HEK293 (cell line): ENCODE measurements around the gene FSTL5.

ENCODE experiments used
- CTCF ChIA-PET: fragments of 350-600 bp; formaldehyde crosslinking; extraction: SDS; loops from one replicate; lab custom pipeline; 2021; ENCODE audit warnings: antibody characterized with exemption; lab: Yijun Ruan, JAX
- POLR2A ChIA-PET: fragments of 300-600 bp; formaldehyde crosslinking; extraction: SDS; loops from one replicate; lab custom pipeline; 2020; ENCODE audit warnings: antibody characterized with exemption, inconsistent platforms; lab: Yijun Ruan, JAX
- H3K27ac ChIP-seq: fragments of 200-500 bp; sonication (Bioruptor generic); 2 replicates; pipeline ENCODE4 v1.5.1; 2014; ENCODE audit warnings: low read depth, low read length, control low read depth, inconsistent platforms; ENCODE audit errors: extremely low read depth
- H3K36me3 ChIP-seq, 2 experiments: fragments of 200-500 bp in 1 of 2; sonication (Bioruptor generic) in 1 of 2; 1 replicate in 1 of 2; 2 replicates in 1 of 2; pipeline ENCODE4 v1.5.1; 2014 to 2017; ENCODE audit warnings: inconsistent platforms in 2 of 2, low read length in 2 of 2; ENCODE audit not compliant: control insufficient read depth in 2 of 2, insufficient read depth in 1 of 2
- H3K4me1 ChIP-seq: fragments of 200-500 bp; sonication (Bioruptor generic); 2 replicates; pipeline ENCODE4 v1.5.1; 2014; ENCODE audit warnings: mild to moderate bottlenecking, low read length, inconsistent platforms; ENCODE audit not compliant: control insufficient read depth, insufficient read depth
- H3K4me3 ChIP-seq: 2 replicates; pipeline ENCODE4 v1.5.1; 2011; ENCODE audit warnings: low read depth, mild to moderate bottlenecking, control low read depth, low read length, moderate library complexity
- H3K9me3 ChIP-seq: fragments of 200-500 bp; sonication (Bioruptor generic); 2 replicates; pipeline ENCODE4 v1.5.1; 2014; ENCODE audit warnings: low read depth, low read length, inconsistent platforms; ENCODE audit not compliant: control insufficient read depth, insufficient read depth
- HOXC10 ChIP-seq: sonication (generic); formaldehyde crosslinking; IDR thresholded peaks from 2 replicates; pipeline ENCODE4 v1.8.1; 2023; ENCODE audit warnings: mild to moderate bottlenecking, missing genetic modification reagents
- KLF1 ChIP-seq: fragments of 450-650 bp; formaldehyde crosslinking; IDR thresholded peaks from 2 replicates; pipeline ENCODE4 v1.5.1; 2016; ENCODE audit warnings: missing biosample characterization, missing genetic modification characterization
- KLF16 ChIP-seq: fragments of 450-650 bp; formaldehyde crosslinking; IDR thresholded peaks from 2 replicates; pipeline ENCODE4 v1.5.1; 2017; ENCODE audit warnings: missing biosample characterization, missing genetic modification characterization
- SP3 ChIP-seq: fragments of 450-650 bp; formaldehyde crosslinking; IDR thresholded peaks from 2 replicates; pipeline ENCODE4 v1.5.1; 2016; ENCODE audit warnings: missing biosample characterization, missing genetic modification characterization
- ZBTB48 ChIP-seq: fragments of 450-650 bp; formaldehyde crosslinking; IDR thresholded peaks from 2 replicates; pipeline ENCODE4 v1.5.1; 2016; ENCODE audit warnings: missing biosample characterization, missing genetic modification characterization
- ZNF132 ChIP-seq: fragments of 450-650 bp; formaldehyde crosslinking; IDR thresholded peaks from 2 replicates; pipeline ENCODE4 v1.5.1; 2017; ENCODE audit warnings: missing biosample characterization, missing genetic modification characterization, borderline replicate concordance
- ZNF146 ChIP-seq: fragments of 450-650 bp; formaldehyde crosslinking; IDR thresholded peaks from 2 replicates; pipeline ENCODE4 v1.5.1; 2016; ENCODE audit warnings: missing biosample characterization, missing genetic modification characterization
- ZNF16 ChIP-seq: fragments of 450-650 bp; formaldehyde crosslinking; IDR thresholded peaks from 2 replicates; pipeline ENCODE4 v1.5.1; 2016; ENCODE audit warnings: low read depth, missing biosample characterization, missing genetic modification characterization
- ZNF184 ChIP-seq: fragments of 450-650 bp; IDR thresholded peaks from 2 replicates; pipeline ENCODE4 v1.5.1; 2018; ENCODE audit warnings: missing biosample characterization, mild to moderate bottlenecking, missing genetic modification characterization
- ZNF211 ChIP-seq: fragments of 450-650 bp; formaldehyde crosslinking; IDR thresholded peaks from 2 replicates; pipeline ENCODE4 v1.5.1; 2016; ENCODE audit warnings: low read depth, missing biosample characterization, missing genetic modification characterization
- ZNF26 ChIP-seq: fragments of 450-650 bp; formaldehyde crosslinking; IDR thresholded peaks from 2 replicates; pipeline ENCODE4 v1.5.1; 2016; ENCODE audit warnings: missing biosample characterization, missing genetic modification characterization
- ZNF529 ChIP-seq: fragments of 450-650 bp; formaldehyde crosslinking; IDR thresholded peaks from 2 replicates; pipeline ENCODE4 v1.5.1; 2017; ENCODE audit warnings: missing genetic modification characterization, missing biosample characterization; ENCODE audit not compliant: insufficient replicate concordance
- ZNF549 ChIP-seq: fragments of 450-650 bp; IDR thresholded peaks from 2 replicates; pipeline ENCODE4 v1.5.1; 2018; ENCODE audit warnings: missing biosample characterization, missing genetic modification characterization, mild to moderate bottlenecking, inconsistent platforms, moderate library complexity
- ZNF555 ChIP-seq: fragments of 450-650 bp; formaldehyde crosslinking; conservative IDR thresholded peaks from 2 replicates; pipeline ENCODE4 v1.5.1; 2017; ENCODE audit warnings: missing biosample characterization, mild to moderate bottlenecking, missing genetic modification characterization, inconsistent platforms
- ZNF610 ChIP-seq: fragments of 450-650 bp; formaldehyde crosslinking; IDR thresholded peaks from 2 replicates; pipeline ENCODE4 v1.5.1; 2016; ENCODE audit warnings: missing biosample characterization, missing genetic modification characterization, borderline replicate concordance

Gene FSTL5

GRCh38 chr4:161336621-161337020 is 827.2 kb downstream of the FSTL5 start:
- H3K9me3 ChIP-seq: no peaks in the 10 kb centered on the region
- no peak for TF ChIP-seq KLF1 (tag by site-specific recombination)
- no peak for TF ChIP-seq KLF16
- ChIA-PET POLR2A (no interaction called here), CTCF (no interaction called here)
- no peaks in the 10 kb centered on the region for H3K4me1 ChIP-seq
- H3K4me3 ChIP-seq: no peak overlapping the region
- no peak overlapping the region for H3K27ac ChIP-seq
- H3K36me3 ChIP-seq: no peaks in the 10 kb centered on the region

GRCh38 chr4:161336016-161336530 is 827.7 kb downstream of the FSTL5 start:
- CTCF ChIA-PET: no interaction called here
- Histone ChIP-seq H3K9me3 (no peaks in the 10 kb centered on the region), H3K27ac (no peak overlapping the region), H3K36me3 (no peaks in the 10 kb centered on the region), H3K4me1 (no peaks in the 10 kb centered on the region), H3K4me3 (no peak overlapping the region)
- TF ChIP-seq ZNF184 (tag by site-specific recombination): no peak
- no peak for TF ChIP-seq ZNF26 (tag by site-specific recombination)
- no peak for TF ChIP-seq ZNF16 (tag by site-specific recombination)
- no peak for TF ChIP-seq ZNF132
- no peak for TF ChIP-seq HOXC10 (CRISPR knock-in tag)
- TF ChIP-seq ZNF555 (tag by site-specific recombination): no peak
- TF ChIP-seq ZNF146 (tag by site-specific recombination): no peak
- no peak for TF ChIP-seq ZNF549 (tag by site-specific recombination)
- no peak for TF ChIP-seq ZNF529 (tag by site-specific recombination)
- TF ChIP-seq SP3: no peak
- TF ChIP-seq ZNF211: no peak
- TF ChIP-seq ZBTB48 (tag by site-specific recombination): no peak
- no peak for TF ChIP-seq ZNF610 (tag by site-specific recombination)
- POLR2A ChIA-PET: no interaction called here
